NB4 (cell line): ENCODE measurements around the gene MYO18A.

Experiments
- CTCF ChIP-seq: IDR thresholded peaks from one replicate; pipeline ENCODE4 v1.5.1; 2012; ENCODE audit warnings: low read depth, low read length
- POLR2A ChIP-seq: IDR thresholded peaks from 2 replicates; pipeline ENCODE4 v1.6.1; 2011; ENCODE audit warnings: mild to moderate bottlenecking; ENCODE audit not compliant: insufficient read length; ENCODE audit errors: extremely low read depth

- TF ChIP-seq CTCF (no peak), POLR2A (no peak)
Observed at GRCh38 chr17:29214215-29215146, 34.3 kb upstream of the MYO18A start.
